Stomach (tissue), 9 donors: ENCODE data around the gene PTPRK. TPM values are rescaled to one million over a fixed set of nuclear protein-coding genes. Genes with fewer than 3 reads are reported as not detected.

Experiments used
- DNase-seq, 2 donors: peaks; one replicate each; pipeline versions ENCODE4 v3.0.0 to v3.0.0-alpha.2; 2013 to 2019
- H3K27ac ChIP-seq, 5 donors: fragments of 200-600 bp in 4 of 5; sonication (generic) in 4 of 5; one replicate each; pipeline ENCODE4 v1.5.1; 2013 to 2019; ENCODE audit warnings: mild to moderate bottlenecking in 1 of 5, moderate library complexity in 1 of 5
- H3K27me3 ChIP-seq, 3 donors: fragments of 200-600 bp; sonication (generic); one replicate each; pipeline ENCODE4 v1.5.1; 2017 to 2019; ENCODE audit warnings: mixed run types in 1 of 3
- H3K36me3 ChIP-seq, 4 donors: fragments of 200-600 bp; sonication (generic); 1 replicate in 3 of 4; 2 replicates in 1 of 4; pipeline ENCODE4 v1.5.1; 2016 to 2019
- H3K4me1 ChIP-seq, 4 donors: fragments of 200-600 bp; sonication (generic); one replicate each; pipeline ENCODE4 v1.5.1; 2016 to 2019
- H3K4me3 ChIP-seq, 4 donors: fragments of 200-600 bp; sonication (generic) in 3 of 4; one replicate each; pipeline ENCODE4 v1.5.1; 2016 to 2019; ENCODE audit warnings: mild to moderate bottlenecking in 1 of 4
- H3K9me3 ChIP-seq, 4 donors: fragments of 200-600 bp; sonication (generic); one replicate each; pipeline ENCODE4 v1.5.1; 2016 to 2019
- CTCF ChIP-seq, 7 experiments: fragments of 450-650 bp in 4 of 7; fragments of 200-600 bp in 3 of 7; sonication (generic) in 3 of 7; IDR thresholded peaks; one replicate each; pipeline ENCODE4 v1.5.1; 2016 to 2019; ENCODE audit warnings: antibody characterized with exemption in 7 of 7, control low read depth in 2 of 7, mild to moderate bottlenecking in 1 of 7
- EP300 ChIP-seq: sonication (generic); formaldehyde crosslinking; IDR thresholded peaks from one replicate; pipeline ENCODE4 v1.6.1; 2017; ENCODE audit warnings: antibody characterized with exemption
- POLR2A ChIP-seq, 4 donors: fragments of 450-650 bp; IDR thresholded peaks; one replicate each; pipeline ENCODE4 v1.6.1; 2016; ENCODE audit warnings: antibody characterized with exemption in 4 of 4, control low read depth in 2 of 4, mild to moderate bottlenecking in 1 of 4, moderate library complexity in 1 of 4
- POLR2AphosphoS5 ChIP-seq, 3 donors: sonication (generic); formaldehyde crosslinking; IDR thresholded peaks; one replicate each; pipeline ENCODE4 v1.6.1; 2016; ENCODE audit warnings: antibody characterized with exemption in 3 of 3
- WGBS, 5 donors: extraction: QIAGEN DNeasy Blood & Tissue Kit in 3 of 5; methylation state at CpG; one replicate each; pipeline versions ENCODE4 v1.1.5 to v1.1.7; 2013 to 2018; 5-methylcytosine and 5-hydroxymethylcytosine counted together
- intact Hi-C: fragments of 100-400 bp; cut with DNase I; formaldehyde crosslinking; loops from one replicate; pipeline ENCODE4 v1.15.1; 2023; ENCODE audit warnings: low total_unique reads
- polyA plus RNA-seq, 3 donors: library from polyadenylated mRNA; stranded (reverse); fragments of 200-250 nt; gene quantifications; one replicate each; pipeline ENCODE4 v1.2.3, GENCODE V29; 2013
- total RNA-seq, 5 donors: library from RNA; depleted of rRNA; stranded (reverse); fragments of >200 nt; gene quantifications; one replicate each; pipeline versions ENCODE4 v1.1.0 to v1.2.3, GENCODE V29; 2014 to 2016
- donor health status: healthy with polysubstance abuse.
- donor health status: Bipolar disorder and iron deficiency.
- donor health status: healthy.

The PTPRK gene
- total and polyA plus RNA-seq, 8 donors = 7.0 to 644 (median 114) TPM

- DNase-seq = no peak
- no peak overlapping the region for H3K4me3 ChIP-seq
- 39 to 64% (median 55%) methylated on average over 1 of the region's 1 CpG for WGBS, 5 donors
- no peaks in the 10 kb centered on the region for H3K27me3 ChIP-seq
- no peak overlapping the region for H3K27ac ChIP-seq
- intact Hi-C loops = no loop called here
- no peak for TF ChIP-seq CTCF (IDR thresholded peaks at IDR 0.05)
- no peak for TF ChIP-seq POLR2A (IDR thresholded peaks at IDR 0.05)
- TF ChIP-seq EP300 = no peak
- TF ChIP-seq POLR2AphosphoS5 (IDR thresholded peaks at IDR 0.05) = no peak
- H3K36me3 ChIP-seq = no peaks in the 10 kb centered on the region
- H3K4me1 ChIP-seq = peaks cover 0 to 6% (median 0%) of the 10 kb centered on the region in 4 donors
- H3K9me3 ChIP-seq = peaks cover 0 to 5% (median 0%) of the 10 kb centered on the region in 4 donors
These were observed 20.9 kb upstream of the PTPRK start for GRCh38 chr6:128541261-128541660.

GRCh38 chr6:128538763-128539162 lies 18.4 kb upstream of the PTPRK start:
- no peak overlapping the region for H3K27ac ChIP-seq
- TF ChIP-seq POLR2A (IDR thresholded peaks at IDR 0.05) (no peak), POLR2AphosphoS5 (IDR thresholded peaks at IDR 0.05) (no peak), CTCF (IDR thresholded peaks at IDR 0.05) (no peak), EP300 (no peak)
- no peaks in the 10 kb centered on the region for H3K36me3 ChIP-seq
- no peak for DNase-seq
- peaks cover 0 to 6% (median 0%) of the 10 kb centered on the region in 4 donors for H3K4me1 ChIP-seq
- WGBS, 5 donors = 81 to 90% (median 86%) methylated on average over 4 of the region's 4 CpGs
- no peaks in the 10 kb centered on the region for H3K27me3 ChIP-seq
- no peak overlapping the region for H3K4me3 ChIP-seq
- no peaks in the 10 kb centered on the region for H3K9me3 ChIP-seq
- intact Hi-C loops = no loop called here

GRCh38 chr6:128532827-128533226 lies 12.4 kb upstream of the PTPRK start:
- Histone ChIP-seq H3K4me1 (peaks cover 0 to 2% (median 0%) of the 10 kb centered on the region in 4 donors), H3K36me3 (no peaks in the 10 kb centered on the region), H3K27ac (no peak overlapping the region), H3K9me3 (no peaks in the 10 kb centered on the region), H3K27me3 (no peaks in the 10 kb centered on the region), H3K4me3 (no peak overlapping the region)
- 79 to 93% (median 93%) methylated on average over 3 of the region's 3 CpGs for WGBS, 5 donors
- intact Hi-C loops = no loop called here
- TF ChIP-seq EP300 (no peak), CTCF (IDR thresholded peaks at IDR 0.05) (no peak), POLR2AphosphoS5 (IDR thresholded peaks at IDR 0.05) (no peak), POLR2A (IDR thresholded peaks at IDR 0.05) (no peak)
- DNase-seq = no peak

- no peaks in the 10 kb centered on the region for H3K4me1 ChIP-seq
- intact Hi-C loops = no loop called here
- no peak for DNase-seq
- H3K36me3 ChIP-seq = no peaks in the 10 kb centered on the region
- no peaks in the 10 kb centered on the region for H3K27me3 ChIP-seq
- TF ChIP-seq EP300 (no peak), POLR2A (IDR thresholded peaks at IDR 0.05) (no peak)
- 83 to 98% (median 92%) methylated on average over 2 of the region's 2 CpGs for WGBS, 5 donors
- no peak overlapping the region for H3K4me3 ChIP-seq
- H3K27ac ChIP-seq = no peak overlapping the region
- H3K9me3 ChIP-seq = no peaks in the 10 kb centered on the region
These were observed 11.7 kb upstream of the PTPRK start for GRCh38 chr6:128532136-128532535.

- Histone ChIP-seq H3K27ac (no peak overlapping the region), H3K27me3 (no peaks in the 10 kb centered on the region), H3K4me1 (no peaks in the 10 kb centered on the region), H3K36me3 (no peaks in the 10 kb centered on the region), H3K4me3 (no peak overlapping the region), H3K9me3 (no peaks in the 10 kb centered on the region)
- 83 to 96% (median 90%) methylated on average over 2 of the region's 2 CpGs for WGBS, 5 donors
- intact Hi-C loops = no loop called here
- DNase-seq = no peak
- no peak for TF ChIP-seq CTCF (IDR thresholded peaks at IDR 0.05)
- no peak for TF ChIP-seq POLR2A (IDR thresholded peaks at IDR 0.05)
- no peak for TF ChIP-seq EP300
- TF ChIP-seq POLR2AphosphoS5 (IDR thresholded peaks at IDR 0.05) = no peak
These were observed 11.3 kb upstream of the PTPRK start for GRCh38 chr6:128531696-128532095.
